Fibroblast of gingiva (primary cell): ENCODE data around the gene BPIFA3.

ENCODE experiments used
- DNase-seq: peaks from one replicate; pipeline ENCODE4 v3.0.0-alpha.2; 2011; ENCODE audit warnings: low read depth

The BPIFA3 gene

GRCh38 chr20:33224399-33224798 lies 7.2 kb downstream of the BPIFA3 start:
- DNase-seq, result no peak

DNA sequence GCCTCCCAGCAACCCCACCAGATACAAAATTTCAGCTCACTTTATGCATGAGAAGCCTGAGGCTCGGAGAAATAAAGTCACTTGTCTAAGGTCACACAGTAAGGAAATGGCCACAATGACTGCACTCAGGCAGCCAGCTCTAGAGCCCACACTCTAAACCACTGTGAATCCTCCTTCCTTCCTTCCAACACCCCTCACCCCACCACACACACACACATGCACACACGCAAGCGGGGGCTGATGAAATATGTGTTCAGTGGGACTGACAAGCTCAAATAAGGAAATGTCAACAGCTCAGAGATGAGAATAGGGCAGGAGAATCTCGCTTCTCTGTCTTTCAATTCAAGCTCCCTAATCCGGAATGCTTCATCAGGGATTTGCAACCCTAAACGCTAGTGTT lies 12.7 kb downstream of the BPIFA3 start:
- no peak for DNase-seq

DNA sequence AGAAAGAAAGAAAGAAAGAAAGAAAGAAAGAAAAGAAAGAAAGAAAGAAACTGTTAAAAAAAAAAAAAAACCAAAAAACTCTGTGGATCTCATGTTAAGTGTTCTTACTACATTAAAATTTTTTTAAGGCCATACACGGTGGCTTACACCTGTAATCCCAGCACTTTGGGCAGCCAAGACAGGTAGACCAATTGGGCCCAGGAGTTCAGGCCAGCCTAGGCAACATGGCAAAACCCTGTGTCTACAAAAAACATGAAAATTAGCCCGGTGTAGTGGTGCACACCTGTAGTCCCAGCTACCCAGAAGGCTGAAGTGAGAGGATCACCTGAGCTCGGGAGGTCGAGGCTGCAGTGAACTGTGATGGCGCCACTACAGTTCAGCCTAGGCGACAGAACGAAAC lies 14.1 kb downstream of the BPIFA3 start:
- DNase-seq, result no peak

DNA sequence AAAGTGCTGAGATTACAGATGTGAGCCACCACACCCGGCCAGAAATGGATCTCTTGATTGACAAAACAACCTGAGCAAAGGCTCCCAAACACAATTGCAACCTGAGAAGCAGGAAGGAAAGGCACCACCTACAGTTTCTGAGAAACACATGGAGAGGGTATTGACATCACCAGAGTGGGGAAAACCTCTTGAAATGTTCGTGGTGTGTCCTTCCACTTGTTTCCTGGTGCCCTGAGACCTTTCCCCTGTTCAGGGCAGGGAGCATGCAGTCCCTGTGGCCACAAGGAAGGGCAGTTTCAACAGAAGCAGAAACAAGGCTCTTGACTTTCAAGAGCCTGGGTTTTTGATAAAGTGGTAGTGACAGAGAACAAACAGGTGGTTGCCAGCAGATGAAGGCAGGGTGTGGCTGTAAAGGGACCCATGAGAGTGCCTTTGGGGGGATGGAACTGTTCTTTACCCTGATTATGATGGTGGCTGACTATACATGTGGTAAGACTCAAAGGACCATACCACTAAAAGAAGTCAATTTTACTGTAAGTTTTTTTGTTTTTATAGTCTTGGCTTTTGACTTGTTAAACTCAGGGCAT lies 15.4 kb downstream of the BPIFA3 start:
- no peak for DNase-seq

- no peak for DNase-seq
Measured at GRCh38 chr20:33233129-33233774, 16.1 kb downstream of the BPIFA3 start.

- DNase-seq, result no peak
Measured at GRCh38 chr20:33234050-33234449, 16.9 kb downstream of the BPIFA3 start.

DNA sequence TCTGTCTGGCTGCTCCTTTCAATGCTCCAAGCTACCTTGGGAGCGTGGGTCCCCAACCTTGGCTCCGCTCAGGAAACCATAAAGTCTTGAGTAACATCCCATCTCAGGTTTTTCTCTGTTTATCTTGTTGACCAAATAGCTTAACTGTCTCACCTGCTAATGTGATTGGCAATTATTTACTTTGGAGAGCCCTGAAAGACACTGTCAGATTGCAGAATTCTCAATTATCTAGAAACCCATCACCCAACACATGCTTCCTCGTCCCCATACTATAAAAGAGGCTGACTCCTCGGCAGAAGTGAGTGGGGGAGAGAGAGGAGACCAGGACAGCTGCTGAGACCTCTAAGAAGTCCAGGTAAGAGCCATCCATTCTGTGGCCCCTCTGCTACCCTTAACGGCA lies 18.5 kb downstream of the BPIFA3 start, which contains the start of gene BPIFA1:
BPIFA1 (plus strand) TSS at position 301 of the 400 bp plus-strand sequence. CDS start 1,716 bp downstream, outside the sequence.
- DNase-seq, result no peak

GRCh38 chr20:33236351-33236750 lies 19.2 kb downstream of the BPIFA3 start:
- DNase-seq, result no peak

DNA sequence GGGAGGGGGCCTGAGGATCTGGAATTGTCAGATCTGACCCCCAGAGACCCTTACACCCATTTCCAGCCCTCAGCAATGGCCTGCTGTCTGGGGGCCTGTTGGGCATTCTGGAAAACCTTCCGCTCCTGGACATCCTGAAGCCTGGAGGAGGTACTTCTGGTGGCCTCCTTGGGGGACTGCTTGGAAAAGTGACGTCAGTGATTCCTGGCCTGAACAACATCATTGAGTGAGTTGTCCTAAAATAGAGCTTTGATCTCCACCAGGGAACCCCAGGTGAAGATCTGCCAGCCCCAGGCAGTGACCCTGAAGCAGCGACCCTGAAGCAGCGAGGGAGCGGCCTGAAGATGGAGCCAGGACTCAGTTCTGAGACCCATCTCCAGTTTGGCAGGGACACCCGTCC lies 20.8 kb downstream of the BPIFA3 start:
- DNase-seq, result no peak

DNA sequence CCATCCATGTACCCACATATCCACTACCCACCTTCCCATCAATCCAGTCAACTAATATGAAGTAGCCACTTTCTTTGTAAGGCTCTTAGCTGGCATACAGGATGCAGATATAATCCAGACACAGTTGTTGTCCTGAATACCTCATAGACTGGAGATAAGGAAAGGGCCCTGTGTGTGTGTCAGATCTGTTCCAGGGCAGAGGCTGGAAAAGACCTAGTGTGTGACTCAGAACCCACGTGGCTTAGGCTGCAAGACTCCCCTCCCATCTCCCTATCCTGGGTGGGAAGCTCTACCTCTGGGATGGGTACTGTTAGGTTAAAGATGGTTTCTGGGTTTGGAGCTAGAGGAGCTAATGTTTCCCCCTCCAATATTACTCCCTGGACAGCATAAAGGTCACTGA lies 22.3 kb downstream of the BPIFA3 start:
- DNase-seq, result no peak

- DNase-seq, result no peak
Measured at GRCh38 chr20:33239979-33240736, 23.0 kb downstream of the BPIFA3 start.

GRCh38 chr20:33240923-33241322 lies 23.8 kb downstream of the BPIFA3 start:
- DNase-seq, result no peak

- DNase-seq, result no peak
Measured at GRCh38 chr20:33242319-33243100, 25.4 kb downstream of the BPIFA3 start.

GRCh38 chr20:33246077-33246476 lies 28.9 kb downstream of the BPIFA3 start:
- DNase-seq, result no peak

DNA sequence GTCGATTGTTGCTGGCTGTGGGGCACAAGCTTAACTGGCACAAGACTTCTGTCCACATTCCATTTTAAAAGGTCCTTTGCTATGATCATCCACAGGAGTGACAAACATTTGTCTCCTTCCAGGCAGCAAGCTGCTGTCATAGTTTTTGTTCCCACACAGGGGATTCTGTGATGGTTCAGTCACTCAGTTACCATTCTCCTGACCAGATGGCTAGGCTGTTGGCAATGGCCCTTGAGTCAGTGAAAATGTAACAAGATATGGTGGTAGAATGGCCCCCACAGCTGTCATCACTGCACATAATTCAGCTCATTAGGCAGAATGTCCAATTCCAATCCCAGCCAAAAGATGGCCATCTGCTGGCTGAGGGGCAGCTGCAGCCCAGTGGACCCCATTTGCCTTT lies 32.3 kb downstream of the BPIFA3 start:
- DNase-seq, result no peak

- no peak for DNase-seq
Measured at GRCh38 chr20:33250666-33251065, 33.5 kb downstream of the BPIFA3 start.

DNA sequence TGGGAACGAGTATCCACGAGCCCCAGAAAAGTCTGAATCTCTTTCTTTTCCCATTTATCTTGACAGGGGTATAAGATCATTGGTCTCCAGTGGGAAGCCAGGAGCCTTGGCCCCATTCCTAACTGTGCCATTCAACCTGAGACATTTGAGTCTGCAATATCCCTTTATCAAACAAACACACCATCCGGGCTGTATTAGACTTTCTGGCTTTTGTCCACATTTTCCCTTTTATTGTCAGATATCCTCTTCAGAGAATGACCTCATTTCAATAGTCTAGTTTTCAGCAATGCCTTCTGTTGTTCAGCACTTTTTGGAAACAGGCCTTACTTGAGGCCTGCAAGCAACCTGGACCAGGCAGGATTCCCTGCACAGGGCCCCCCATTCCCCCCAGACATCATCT lies 34.3 kb downstream of the BPIFA3 start:
- DNase-seq, result no peak

DNA sequence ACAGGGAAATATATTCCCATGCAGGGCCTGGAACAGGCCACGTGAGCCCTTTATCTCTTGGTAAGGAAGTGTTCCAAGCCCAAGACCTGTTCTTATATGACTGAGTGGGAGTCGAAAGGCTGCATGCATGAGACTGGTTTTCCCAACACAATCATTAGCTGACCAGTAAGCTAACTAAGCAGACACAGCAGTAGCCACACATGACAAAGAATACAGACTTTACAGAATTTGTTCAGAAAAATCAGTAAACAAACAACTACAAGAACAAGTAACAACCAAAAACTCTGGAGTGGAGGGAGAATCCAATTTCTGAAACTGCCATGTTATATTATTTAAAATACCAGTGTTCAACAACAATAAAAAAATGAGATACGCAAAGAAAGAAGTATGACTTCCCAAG lies 35.3 kb downstream of the BPIFA3 start:
- no peak for DNase-seq

DNA sequence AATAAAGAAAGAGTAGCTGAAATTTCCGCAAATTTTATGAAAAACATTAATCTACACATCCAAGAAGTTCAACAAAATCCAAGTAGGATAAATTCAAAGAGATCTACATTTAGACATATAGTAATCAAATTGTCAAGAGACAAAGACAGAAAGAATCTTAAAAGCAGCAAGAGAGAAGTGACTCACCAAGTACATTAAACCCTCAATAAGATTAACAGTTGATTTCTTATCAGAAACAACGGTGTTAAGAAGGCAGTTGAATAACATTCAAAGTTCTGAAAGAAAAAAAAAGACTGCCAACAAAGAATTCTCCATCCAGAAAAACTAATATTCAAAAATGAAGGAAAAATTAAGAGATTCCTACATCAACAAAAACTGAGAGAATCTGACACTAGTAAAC lies 37.9 kb downstream of the BPIFA3 start:
- no peak for DNase-seq

DNA sequence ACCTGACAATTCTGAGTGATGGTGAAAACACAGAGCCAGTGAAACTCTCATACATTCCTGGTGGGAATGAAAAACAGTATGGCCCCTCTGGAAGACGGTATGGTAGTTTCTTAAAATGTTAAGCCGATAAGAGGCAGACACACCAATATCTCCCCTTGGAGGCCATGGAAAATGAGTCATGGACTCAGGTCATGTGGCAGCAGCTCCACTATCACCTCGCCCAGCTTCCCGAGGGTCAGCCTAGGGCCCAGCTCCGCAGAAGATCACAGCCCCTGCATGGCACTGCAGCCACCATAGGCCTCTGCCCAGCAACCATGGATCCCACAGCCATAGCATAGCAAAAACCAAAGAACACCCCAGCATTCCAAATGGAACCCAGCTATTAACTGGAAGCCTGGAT lies 40.1 kb downstream of the BPIFA3 start:
- DNase-seq, result no peak

GRCh38 chr20:33259371-33259770 lies 42.2 kb downstream of the BPIFA3 start:
- no peak for DNase-seq

- DNase-seq, result no peak
Measured at GRCh38 chr20:33261465-33261864, 44.3 kb downstream of the BPIFA3 start.

DNA sequence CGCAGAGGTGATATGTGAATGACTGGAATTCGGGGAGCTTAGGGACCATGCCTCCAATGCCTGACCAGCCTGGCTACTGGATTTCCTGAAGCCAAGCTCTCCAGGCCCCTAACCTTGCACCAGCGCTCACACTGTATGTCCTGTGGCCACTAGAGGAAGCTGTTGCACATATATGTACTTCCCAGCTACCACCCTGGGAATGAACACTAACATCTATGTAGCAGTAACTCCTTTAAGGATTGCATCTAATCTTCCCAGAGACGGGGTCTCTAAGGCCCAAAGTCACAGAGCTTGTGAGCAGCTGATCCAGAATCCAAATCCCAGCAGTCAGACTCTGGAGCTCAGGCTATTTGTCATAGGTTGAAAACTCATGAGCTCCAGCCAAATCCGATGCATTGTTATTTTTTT lies 45.5 kb downstream of the BPIFA3 start:
- peak; percentile 28 for DNase-seq
